Brain microvascular endothelial cell (primary cell): ENCODE results near the gene PARD3.

ENCODE experiments used
- DNase-seq: peaks from one replicate; pipeline ENCODE4 v3.0.0-alpha.2; 2020
- H3K27ac ChIP-seq: fragments of 250-450 bp; sonication (Bioruptor Pico); 2 replicates; pipeline ENCODE4 v1.5.1; 2020; ENCODE audit warnings: mild to moderate bottlenecking, moderate library complexity
- H3K27me3 ChIP-seq: fragments of 250-450 bp; sonication (Bioruptor Pico); replicated peaks from 2 replicates; pipeline ENCODE4 v1.5.1; 2020; ENCODE audit warnings: mild to moderate bottlenecking
- H3K36me3 ChIP-seq: fragments of 250-450 bp; sonication (Bioruptor Pico); replicated peaks from 2 replicates; pipeline ENCODE4 v1.5.1; 2020; ENCODE audit warnings: mild to moderate bottlenecking
- H3K4me3 ChIP-seq: 2 replicates; pipeline ENCODE4 v1.5.1; 2011; ENCODE audit warnings: low read depth, mild to moderate bottlenecking, control low read depth, low read length, moderate library complexity
- CTCF ChIP-seq: IDR thresholded peaks from 2 replicates; pipeline ENCODE4 v1.5.1; 2011; ENCODE audit warnings: low read depth, mild to moderate bottlenecking, moderate library complexity, low read length, control low read depth, inconsistent platforms; ENCODE audit errors: missing control alignments
- in situ Hi-C: cut with HindIII; loops from 2 replicates; pipeline ENCODE4 v1.10.0; 2017; ENCODE audit warnings: low sequenced_read_pairs, low pct_ligation_motif_present

The PARD3 gene

GRCh38 chr10:34698979-34699378, 116.1 kb downstream of the PARD3 start:
- TF ChIP-seq CTCF, result no peak
- in situ Hi-C loops, result no loop called here
- Histone ChIP-seq H3K27me3 (no peaks in the 10 kb centered on the region), H3K4me3 (no peak overlapping the region), H3K27ac (no peak overlapping the region), H3K36me3 (no peaks in the 10 kb centered on the region)
- peak; percentile 77 for DNase-seq

GRCh38 chr10:34698248-34698831, 116.8 kb downstream of the PARD3 start:
- no peak overlapping the region for H3K27ac ChIP-seq

GRCh38 chr10:34697351-34698247, 117.5 kb downstream of the PARD3 start:
- H3K27me3 ChIP-seq, result no peaks in the 10 kb centered on the region
- no peak for TF ChIP-seq CTCF
- in situ Hi-C loops, result no loop called here
- no peak for DNase-seq
- no peak overlapping the region for H3K27ac ChIP-seq
- no peak overlapping the region for H3K4me3 ChIP-seq
- H3K36me3 ChIP-seq, result no peaks in the 10 kb centered on the region

More at GRCh38 chr10:34698248-34698831, 116.8 kb downstream of the PARD3 start:
- no peak for TF ChIP-seq CTCF
- no peak for DNase-seq
- no peak overlapping the region for H3K4me3 ChIP-seq
- no peaks in the 10 kb centered on the region for H3K27me3 ChIP-seq
- in situ Hi-C loops, result no loop called here
- no peaks in the 10 kb centered on the region for H3K36me3 ChIP-seq

- TF ChIP-seq CTCF, result no peak
- no peak overlapping the region for H3K4me3 ChIP-seq
- H3K27ac ChIP-seq, result no peak overlapping the region
- peak; percentile 42 for DNase-seq
- no peaks in the 10 kb centered on the region for H3K36me3 ChIP-seq
- no peaks in the 10 kb centered on the region for H3K27me3 ChIP-seq
- in situ Hi-C loops, result no loop called here
These were observed 118.7 kb downstream of the PARD3 start for GRCh38 chr10:34696423-34696822.

- Histone ChIP-seq H3K36me3 (no peaks in the 10 kb centered on the region), H3K4me3 (no peak overlapping the region), H3K27me3 (no peaks in the 10 kb centered on the region), H3K27ac (no peak overlapping the region)
- no peak for TF ChIP-seq CTCF
- no peak for DNase-seq
- in situ Hi-C loops, result no loop called here
These were observed 124.6 kb downstream of the PARD3 start for GRCh38 chr10:34690383-34691049.
